Measurements from ENCODE around the gene PLEKHH3.
"Not testable (repeated sequence)": the region's sequence is repeated elsewhere in the genome, so short reads cannot be mapped to it uniquely, and the experiment has no call there.

The PLEKHH3 gene

DNA sequence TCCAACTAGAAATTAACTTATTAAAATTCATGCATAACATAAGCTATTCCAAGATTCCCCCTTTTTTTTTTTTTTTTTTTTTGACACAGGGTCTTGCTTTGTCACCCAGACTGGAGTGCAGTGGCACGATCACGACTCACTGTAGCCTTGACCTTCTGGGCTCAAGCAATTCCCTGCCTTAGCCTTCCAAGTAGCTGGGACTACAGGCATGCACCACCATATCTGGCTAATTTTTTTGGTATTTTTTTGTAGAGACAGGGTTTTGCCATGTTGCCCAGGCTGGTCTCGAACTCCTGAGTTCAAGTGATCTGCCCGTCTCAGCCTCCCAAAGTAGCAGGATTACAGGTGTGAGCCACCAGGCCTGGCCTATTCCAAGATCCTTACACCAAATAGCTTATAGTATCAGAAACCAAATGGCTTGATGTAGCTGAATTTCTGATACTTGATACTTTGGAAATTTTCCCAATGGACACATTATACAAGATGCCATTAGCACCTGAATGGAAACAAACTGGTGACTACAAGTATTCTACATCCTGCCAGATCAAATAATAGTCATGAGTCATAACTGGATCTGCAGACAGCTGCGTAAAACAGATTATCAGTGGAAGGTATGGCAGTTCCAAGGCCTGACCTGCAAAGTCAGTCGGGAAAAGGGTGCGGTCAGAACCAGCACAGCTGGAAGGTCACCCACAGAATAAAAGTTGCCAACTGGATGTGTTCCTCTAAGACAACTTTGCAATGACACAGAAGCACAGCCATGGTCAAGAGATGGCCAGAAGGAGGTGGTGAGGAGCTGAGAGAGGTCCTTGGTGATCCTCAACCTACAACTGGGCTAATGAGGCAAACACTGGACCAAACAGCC is 52.8 kb downstream of the PLEKHH3 start:
- no peaks in the 10 kb centered on the region for H3K27me3 ChIP-seq (ENCODE audit: insufficient read depth, low read length, poor library complexity)
- DNase-seq, result no peak
- ATAC-seq (ENCODE audit: insufficient read depth, low read depth), result no peak
- H4K20me1 ChIP-seq (ENCODE audit: insufficient read depth, low read length), result no peaks in the 10 kb centered on the region
- H3K4me3 ChIP-seq (ENCODE audit: low read depth in 1 of 2, low read length in 2 of 2), result no peak overlapping the region
- no peak overlapping the region for H3K27ac ChIP-seq (ENCODE audit: low read length)
- no peak overlapping the region for H2AFZ ChIP-seq (ENCODE audit: low read depth, low read length)
- H3K9me3 ChIP-seq (ENCODE audit: insufficient read depth, low read length, severe bottlenecking), result no peaks in the 10 kb centered on the region
- no peaks in the 10 kb centered on the region for H3K79me2 ChIP-seq (ENCODE audit: insufficient read depth, low read length)
- H3K9ac ChIP-seq (ENCODE audit: low read depth, low read length), result no peak overlapping the region
- H3K36me3 ChIP-seq (ENCODE audit: insufficient read depth, low read length), result no peaks in the 10 kb centered on the region
- no peaks in the 10 kb centered on the region for H3K4me1 ChIP-seq (ENCODE audit: insufficient read depth, low read length)
- TF ChIP-seq CTCF (IDR thresholded peaks at IDR 0.05; ENCODE audit: borderline replicate concordance, extremely low read depth, low read length, poor library complexity, severe bottlenecking) (no peak), EZH2 (IDR thresholded peaks at IDR 0.05; ENCODE audit: borderline replicate concordance, low read depth, low read length, severe bottlenecking) (no peak)
- no peak overlapping the region for H3K4me2 ChIP-seq (ENCODE audit: insufficient read depth, low read length)

DNA sequence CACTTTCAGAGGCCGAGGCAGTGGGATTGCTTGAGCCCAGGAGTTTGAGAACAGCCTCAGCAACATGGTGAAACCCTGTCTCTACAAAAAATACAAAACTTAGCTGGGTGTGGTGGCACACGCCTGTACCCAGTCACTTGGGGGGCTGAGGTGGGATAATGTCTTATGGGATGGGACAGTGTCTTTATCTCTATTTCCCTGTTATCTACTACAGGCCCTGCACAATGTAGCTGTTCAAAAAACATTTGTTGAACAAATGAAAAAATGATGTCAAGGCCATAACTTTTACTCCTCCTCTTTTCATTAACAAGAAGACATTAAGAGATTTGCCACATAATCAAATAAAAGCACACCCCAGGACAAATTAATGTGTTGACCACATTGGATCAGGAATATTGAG is 53.5 kb downstream of the PLEKHH3 start:
- Histone ChIP-seq H3K4me1 (ENCODE audit: insufficient read depth, low read length) (no peaks in the 10 kb centered on the region), H3K27ac (ENCODE audit: low read length) (no peak overlapping the region)
- no peak for ATAC-seq (ENCODE audit: insufficient read depth, low read depth)

DNA sequence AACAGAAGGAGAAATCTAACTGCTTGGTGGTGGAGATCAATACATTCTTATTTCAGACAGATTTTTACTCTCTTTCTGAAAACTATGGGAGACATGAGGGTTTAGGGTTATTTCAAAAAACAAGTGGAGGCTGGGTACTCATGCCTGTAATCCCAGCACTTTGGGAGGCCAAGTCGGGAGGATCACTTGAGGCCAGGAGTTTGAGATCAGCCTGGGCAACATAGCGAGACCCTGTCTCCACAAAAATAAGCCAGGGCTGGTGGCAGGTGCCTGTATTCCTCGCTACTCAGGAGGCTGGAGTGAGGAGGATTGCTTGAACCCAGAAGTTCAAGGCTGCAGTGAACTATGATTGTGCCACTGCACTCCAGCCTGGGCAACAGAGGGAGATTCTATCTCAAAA is 54.8 kb downstream of the PLEKHH3 start:
- DNase-seq, result not testable (repeated sequence)

More for the DNA sequence above, 53.5 kb downstream of the PLEKHH3 start:
- TF ChIP-seq CTCF (IDR thresholded peaks at IDR 0.05; ENCODE audit: borderline replicate concordance, extremely low read depth, low read length, poor library complexity, severe bottlenecking) (no peak), EZH2 (IDR thresholded peaks at IDR 0.05; ENCODE audit: borderline replicate concordance, low read depth, low read length, severe bottlenecking) (no peak)
- H3K9ac ChIP-seq (ENCODE audit: low read depth, low read length), result no peak overlapping the region
- no peaks in the 10 kb centered on the region for H3K36me3 ChIP-seq (ENCODE audit: insufficient read depth, low read length)
- no peak overlapping the region for H3K4me2 ChIP-seq (ENCODE audit: insufficient read depth, low read length)
- no peaks in the 10 kb centered on the region for H3K9me3 ChIP-seq (ENCODE audit: insufficient read depth, low read length, severe bottlenecking)
- no peaks in the 10 kb centered on the region for H3K27me3 ChIP-seq (ENCODE audit: insufficient read depth, low read length, poor library complexity)
- H4K20me1 ChIP-seq (ENCODE audit: insufficient read depth, low read length), result no peaks in the 10 kb centered on the region
- no peaks in the 10 kb centered on the region for H3K79me2 ChIP-seq (ENCODE audit: insufficient read depth, low read length)
- no peak overlapping the region for H3K4me3 ChIP-seq (ENCODE audit: low read depth in 1 of 2, low read length in 2 of 2)
- H2AFZ ChIP-seq (ENCODE audit: low read depth, low read length), result no peak overlapping the region
- DNase-seq, result no peak

DNA sequence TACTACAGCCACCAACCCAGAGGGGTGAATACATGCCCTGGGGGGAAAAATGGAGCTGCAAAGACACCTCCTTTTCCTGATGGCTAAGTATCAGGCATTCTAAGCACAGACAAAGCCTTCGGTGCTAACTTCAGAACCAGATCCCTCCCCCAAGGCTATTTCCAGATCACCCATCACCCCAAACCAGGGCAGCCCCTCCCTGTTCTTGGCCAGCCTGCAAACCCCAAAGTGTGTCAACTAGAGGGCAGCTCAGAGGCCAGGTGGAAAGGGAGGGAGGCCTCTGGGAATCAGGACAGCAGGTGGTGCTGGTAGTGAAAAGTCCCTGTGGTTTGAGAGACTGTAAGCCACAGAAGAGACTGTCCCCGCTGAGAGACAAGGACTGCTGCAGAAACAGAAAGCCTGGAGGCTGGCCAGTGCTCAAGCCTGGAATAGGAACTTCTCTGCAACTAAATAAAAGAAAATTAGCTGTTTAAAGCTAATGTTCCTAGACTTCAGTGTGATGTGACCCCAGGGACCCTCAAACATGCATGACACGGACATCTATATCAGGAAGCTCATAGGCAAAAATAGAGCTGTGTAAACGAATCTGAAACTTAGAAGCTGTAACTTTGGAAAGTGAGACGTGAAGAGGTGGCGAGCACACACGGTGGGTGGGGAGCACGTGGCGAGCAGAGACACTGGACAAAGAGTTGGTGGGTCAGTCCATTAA is 58.2 kb downstream of the PLEKHH3 start:
- H3K4me1 ChIP-seq (ENCODE audit: insufficient read depth, low read length), result no peaks in the 10 kb centered on the region
- no peaks in the 10 kb centered on the region for H3K27me3 ChIP-seq (ENCODE audit: insufficient read depth, low read length, poor library complexity)
- H3K9me3 ChIP-seq (ENCODE audit: insufficient read depth, low read length, severe bottlenecking), result no peaks in the 10 kb centered on the region
- H3K9ac ChIP-seq (ENCODE audit: low read depth, low read length), result no peak overlapping the region
- H3K4me3 ChIP-seq (ENCODE audit: low read depth in 1 of 2, low read length in 2 of 2), result no peak overlapping the region
- ATAC-seq (ENCODE audit: insufficient read depth, low read depth) (peak; percentile 56; the same call in 2 of the 3 replicates), DNase-seq (no peak)
- H3K36me3 ChIP-seq (ENCODE audit: insufficient read depth, low read length), result peaks cover 24% of the 10 kb centered on the region
- peak; percentile 12 for TF ChIP-seq CTCF (IDR thresholded peaks at IDR 0.05; ENCODE audit: borderline replicate concordance, extremely low read depth, low read length, poor library complexity, severe bottlenecking)
- no peak for TF ChIP-seq EZH2 (IDR thresholded peaks at IDR 0.05; ENCODE audit: borderline replicate concordance, low read depth, low read length, severe bottlenecking)
- no peak overlapping the region for H2AFZ ChIP-seq (ENCODE audit: low read depth, low read length)
- no peak overlapping the region for H3K4me2 ChIP-seq (ENCODE audit: insufficient read depth, low read length)
- no peak overlapping the region for H3K27ac ChIP-seq (ENCODE audit: low read length)
- H3K79me2 ChIP-seq (ENCODE audit: insufficient read depth, low read length), result no peaks in the 10 kb centered on the region
- no peaks in the 10 kb centered on the region for H4K20me1 ChIP-seq (ENCODE audit: insufficient read depth, low read length)

More for the DNA sequence above, 54.8 kb downstream of the PLEKHH3 start:
- not testable (repeated sequence) for H3K27me3 ChIP-seq (ENCODE audit: insufficient read depth, low read length, poor library complexity); H2AFZ ChIP-seq (ENCODE audit: low read depth, low read length); H3K4me3 ChIP-seq (ENCODE audit: low read depth in 1 of 2, low read length in 2 of 2); H3K9ac ChIP-seq (ENCODE audit: low read depth, low read length); ATAC-seq (ENCODE audit: insufficient read depth, low read depth); H3K79me2 ChIP-seq (ENCODE audit: insufficient read depth, low read length); H3K27ac ChIP-seq (ENCODE audit: low read length); H3K4me2 ChIP-seq (ENCODE audit: insufficient read depth, low read length); H4K20me1 ChIP-seq (ENCODE audit: insufficient read depth, low read length); H3K9me3 ChIP-seq (ENCODE audit: insufficient read depth, low read length, severe bottlenecking); H3K36me3 ChIP-seq (ENCODE audit: insufficient read depth, low read length); H3K4me1 ChIP-seq (ENCODE audit: insufficient read depth, low read length)

Data from DND-41 (cell line).